ENCODE data around the gene COPS8.

The COPS8 gene

GRCh38 chr2:237130562-237131421, 45.1 kb downstream of the COPS8 start:
- no peak for DNase-seq (ENCODE audit: low read depth in 2 of 2)

- DNase-seq (ENCODE audit: low read depth in 2 of 2), result no peak
Observed at GRCh38 chr2:237131749-237132533, 46.3 kb downstream of the COPS8 start.

GRCh38 chr2:237132799-237133198, 47.1 kb downstream of the COPS8 start:
- no peak for DNase-seq (ENCODE audit: low read depth in 2 of 2)

- no peak for DNase-seq (ENCODE audit: low read depth in 2 of 2)
Observed at GRCh38 chr2:237134321-237135230, 48.9 kb downstream of the COPS8 start.

DNA sequence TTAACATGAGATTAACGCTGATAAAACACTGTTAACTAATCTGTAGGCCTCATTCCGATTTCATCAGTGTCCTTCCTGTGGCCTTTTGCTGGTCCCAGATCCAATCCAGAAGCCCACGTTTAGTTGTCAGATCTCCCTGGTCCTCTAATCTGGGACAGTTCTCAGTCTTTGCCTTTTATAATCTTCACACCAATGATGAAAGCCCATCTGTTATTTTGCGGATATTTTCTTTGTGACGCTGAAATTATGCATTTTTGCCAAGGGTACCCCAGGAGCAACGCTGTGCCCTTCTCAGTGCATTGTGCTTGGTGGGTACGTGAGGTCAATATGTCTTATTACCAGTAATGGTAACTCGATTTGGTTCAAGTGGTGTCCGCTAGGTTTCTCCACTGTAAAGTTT, 51.1 kb downstream of the COPS8 start:
- no peak for DNase-seq (ENCODE audit: low read depth in 2 of 2)

- no peak for DNase-seq (ENCODE audit: low read depth in 2 of 2)
Observed at GRCh38 chr2:237137626-237138323, 52.1 kb downstream of the COPS8 start.

DNA sequence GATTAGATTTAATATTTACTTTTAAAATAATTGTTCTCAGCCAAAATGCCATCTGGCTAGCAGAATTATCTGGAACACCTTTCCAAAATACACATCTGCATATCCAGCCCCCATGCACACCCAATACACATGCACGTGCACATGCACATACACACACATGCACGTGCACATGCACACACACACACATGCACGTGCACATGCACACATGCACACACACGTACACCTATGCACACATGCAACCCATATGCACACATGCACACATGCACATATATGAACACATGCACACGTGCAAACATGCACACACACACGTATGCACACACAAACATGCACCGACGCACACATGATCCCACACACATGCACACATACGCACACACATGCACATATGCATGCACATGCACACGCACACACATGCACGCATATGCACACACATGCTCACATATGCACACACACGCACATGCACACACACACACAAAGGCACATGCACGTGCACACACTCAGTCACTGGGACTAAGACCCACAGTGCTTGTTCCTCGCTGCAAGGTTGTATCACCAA, 53.5 kb downstream of the COPS8 start:
- no peak for DNase-seq (ENCODE audit: low read depth in 2 of 2)

GRCh38 chr2:237140689-237141285, 55.1 kb downstream of the COPS8 start:
- DNase-seq (ENCODE audit: low read depth in 2 of 2), result no peak

- no peak for DNase-seq (ENCODE audit: low read depth in 2 of 2)
Observed at GRCh38 chr2:237141571-237142051, 55.9 kb downstream of the COPS8 start.

DNA sequence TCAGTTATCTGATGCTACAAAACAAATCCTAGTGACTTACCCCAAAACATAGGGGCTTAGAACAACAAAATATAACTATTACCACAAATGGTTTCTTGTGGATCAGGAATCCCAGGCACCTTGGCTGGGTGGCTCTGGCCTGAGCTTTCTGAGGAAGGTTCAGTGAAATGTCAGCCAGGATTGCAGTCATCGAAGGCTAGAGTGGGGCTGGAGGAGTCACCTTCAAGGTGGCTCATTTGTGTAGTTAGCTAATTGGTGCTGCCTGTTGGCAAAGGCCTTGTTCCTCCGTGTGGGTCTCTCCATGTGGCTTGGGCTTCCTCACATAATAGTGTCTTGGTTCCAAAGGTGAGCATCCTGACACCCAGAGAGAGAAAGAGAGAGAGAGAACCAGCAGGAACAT, 57.4 kb downstream of the COPS8 start:
- DNase-seq (ENCODE audit: low read depth in 2 of 2), result no peak

DNA sequence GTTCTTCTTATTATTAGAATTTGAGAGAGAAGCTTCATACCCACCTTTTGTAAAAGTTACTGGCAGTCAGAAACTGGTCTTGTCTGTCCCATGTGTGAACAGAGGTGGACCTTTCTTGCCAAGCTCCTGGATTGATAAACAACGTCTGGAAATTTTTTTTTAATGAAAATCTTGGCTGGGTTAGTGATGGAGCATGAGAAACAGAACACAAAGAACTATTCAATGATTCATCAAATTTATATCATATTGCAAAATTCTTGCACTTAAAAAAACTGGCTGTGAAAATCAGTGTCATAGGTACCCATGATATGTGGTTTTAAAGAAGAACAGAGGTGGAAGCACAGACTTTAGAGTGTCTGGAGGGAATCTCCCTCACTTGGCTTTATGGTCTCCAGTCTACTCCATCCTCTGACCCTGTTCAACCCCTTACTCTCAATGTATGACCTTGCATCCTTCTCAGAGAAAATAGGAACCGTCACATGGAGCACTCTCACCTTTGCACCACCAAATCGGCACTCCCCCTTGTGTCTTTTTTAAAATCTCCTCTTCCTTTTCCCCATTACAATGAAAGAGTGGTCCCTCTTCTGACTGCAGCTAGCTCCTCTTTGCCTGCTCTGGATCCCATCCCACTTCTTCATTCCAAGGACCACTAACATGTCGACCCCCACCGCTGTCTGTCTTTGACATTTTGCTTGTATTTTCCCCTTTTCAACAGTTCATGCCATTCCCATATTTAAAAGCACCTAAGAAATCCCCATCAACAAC, 58.2 kb downstream of the COPS8 start:
- no peak for DNase-seq (ENCODE audit: low read depth in 2 of 2)

GRCh38 chr2:237144516-237144915, 58.8 kb downstream of the COPS8 start:
- no peak for DNase-seq (ENCODE audit: low read depth in 2 of 2)

DNA sequence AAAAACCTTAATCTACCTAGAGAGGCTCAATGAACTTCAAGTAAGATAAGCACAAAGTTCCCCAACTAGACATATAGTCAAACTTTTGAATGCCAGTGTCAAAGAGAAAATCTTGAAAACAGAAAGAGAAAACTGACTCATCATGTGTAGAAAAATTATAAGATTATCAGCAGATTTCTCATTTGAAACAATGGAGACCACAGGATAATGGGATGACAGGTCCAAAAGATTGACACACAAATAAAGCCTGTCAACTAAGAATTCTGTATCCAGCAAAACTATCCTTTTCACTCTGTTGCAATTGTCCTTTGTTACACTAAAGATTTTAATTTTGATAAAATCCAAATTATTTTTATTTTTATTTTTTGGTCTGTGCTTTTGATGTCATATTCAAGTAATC, 61.6 kb downstream of the COPS8 start:
- no peak for DNase-seq (ENCODE audit: low read depth in 2 of 2)

DNA sequence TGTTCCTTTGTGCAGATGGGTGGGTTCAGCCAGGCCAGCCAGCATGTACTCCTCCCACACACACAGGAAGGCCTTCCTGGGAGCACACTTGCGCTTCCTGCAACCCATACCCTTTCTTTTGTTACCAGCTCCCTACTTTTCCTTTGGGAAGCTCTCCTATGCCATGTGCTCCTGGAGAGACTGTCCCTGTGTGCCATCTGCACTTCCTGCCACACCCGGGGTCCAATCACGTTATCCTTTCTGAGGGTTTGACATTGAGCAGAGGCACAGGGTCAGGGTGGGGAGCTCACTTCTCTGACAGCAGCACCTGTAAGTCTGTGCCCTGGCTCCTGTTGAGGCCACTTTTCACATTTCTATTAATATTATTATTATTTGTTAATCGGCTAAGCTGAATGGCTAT, 62.9 kb downstream of the COPS8 start:
- DNase-seq (ENCODE audit: low read depth in 2 of 2), result no peak

DNA sequence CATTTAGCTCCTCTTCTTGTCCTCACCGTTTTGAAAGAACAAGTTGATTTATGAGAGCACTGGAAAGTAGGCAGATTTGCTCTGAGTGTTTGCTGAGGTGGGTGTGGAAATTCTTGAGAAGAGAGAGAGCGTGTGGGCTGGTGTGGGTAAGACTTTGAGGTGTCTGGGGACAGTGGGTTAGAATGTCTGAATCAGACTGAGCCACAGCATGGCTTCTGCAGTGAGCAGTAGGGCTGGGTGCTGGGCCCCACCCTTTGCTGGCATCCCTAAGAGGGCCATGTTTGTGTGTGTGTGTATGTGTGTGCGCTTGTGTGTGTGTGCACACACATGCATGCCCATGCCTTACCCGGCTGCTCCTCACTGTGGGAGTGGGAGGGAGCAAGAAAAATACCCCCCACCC, 63.7 kb downstream of the COPS8 start:
- DNase-seq (ENCODE audit: low read depth in 2 of 2), result no peak

All from stimulated activated CD8-positive, alpha-beta memory T cell treated with anti-CD3 and anti-CD28 coated beads, Interleukin-15, amount 100 ng/mL, for 4 hours (primary cell).